Astrocyte of the cerebellum (primary cell): ENCODE results near the gene SSRP1.

Source experiments
- DNase-seq: peaks from one replicate; pipeline ENCODE4 v3.0.0-alpha.2; 2011; ENCODE audit warnings: low read depth
- H3K4me3 ChIP-seq: 2 replicates; pipeline ENCODE4 v1.5.1; 2011; ENCODE audit warnings: mild to moderate bottlenecking, low read depth, low read length, moderate library complexity
- CTCF ChIP-seq: IDR thresholded peaks from 2 replicates; pipeline ENCODE4 v1.5.1; 2012; ENCODE audit warnings: low read length, low read depth, moderate library complexity, mild to moderate bottlenecking; ENCODE audit errors: missing control alignments
- in situ Hi-C: cut with HindIII; loops from 2 replicates; pipeline ENCODE4 v1.10.0; 2017; ENCODE audit warnings: low sequenced_read_pairs

SSRP1 gene

GRCh38 chr11:57335343-57336110, at the start of gene SSRP1:
SSRP1 (minus strand) TSS chr11:57335892; CDS start chr11:57335121, 771 bp downstream.
- peak; percentile 51 for DNase-seq
- H3K4me3 ChIP-seq, result peak within 1 kb of the TSS; percentile 76
- TF ChIP-seq CTCF, result no peak
- in situ Hi-C loops, result no loop called here

- no peak within 1 kb of the TSS for H3K4me3 ChIP-seq
- DNase-seq, result no peak
- in situ Hi-C loops, result no loop called here
- TF ChIP-seq CTCF, result no peak
Observed at GRCh38 chr11:57380975-57381374, 45.3 kb upstream of the SSRP1 start, which contains the start of gene PRG3. PRG3 (minus strand) TSS chr11:57381150; CDS start chr11:57380708, 442 bp downstream.

- in situ Hi-C loops, result no loop called here
- peak; percentile 2 for DNase-seq
- TF ChIP-seq CTCF, result no peak
- H3K4me3 ChIP-seq, result no peak overlapping the region
Observed at GRCh38 chr11:57379732-57380131, 44.0 kb upstream of the SSRP1 start.

- in situ Hi-C loops, result no loop called here
- no peak overlapping the region for H3K4me3 ChIP-seq
- TF ChIP-seq CTCF, result no peak
- DNase-seq, result no peak
Observed at GRCh38 chr11:57378186-57378585, 42.5 kb upstream of the SSRP1 start.

- no peak for TF ChIP-seq CTCF
- no peak overlapping the region for H3K4me3 ChIP-seq
- in situ Hi-C loops, result no loop called here
- DNase-seq, result no peak
Observed at GRCh38 chr11:57377107-57377506, 41.4 kb upstream of the SSRP1 start.

- no peak for TF ChIP-seq CTCF
- no peak for DNase-seq
- in situ Hi-C loops, result no loop called here
- H3K4me3 ChIP-seq, result no peak overlapping the region
Observed at GRCh38 chr11:57376095-57377090, 40.7 kb upstream of the SSRP1 start.
